ENCODE results near the gene GPSM3. TPM values are rescaled to one million over a fixed set of nuclear protein-coding genes. Genes with fewer than 3 reads are reported as not detected.
"Not testable (repeated sequence)": the region's sequence is repeated elsewhere in the genome, so short reads cannot be mapped to it uniquely, and the experiment has no call there.

GPSM3 gene
- total RNA-seq, 1 donor from 2014 or later, result 0.79 TPM

- H3K36me3 ChIP-seq (ENCODE audit: control insufficient read depth, insufficient read depth, low read length), result no peaks in the 10 kb centered on the region
- no peaks in the 10 kb centered on the region for H3K27me3 ChIP-seq (ENCODE audit: control insufficient read depth, insufficient read depth, low read length)
- no peak for TF ChIP-seq CTCF (IDR thresholded peaks at IDR 0.05; ENCODE audit: insufficient read depth, low read length, severe bottlenecking)
- FAIRE-seq (no peak), DNase-seq (ENCODE audit: low read depth) (peak; percentile 42)
- peak overlapping the region; percentile 54 for H3K4me3 ChIP-seq (ENCODE audit: low read depth, low read length)
Measured at GRCh38 chr6:32195902-32196681, 3.6 kb upstream of the GPSM3 start.

- peak overlapping the region; percentile 54 for H3K4me3 ChIP-seq (ENCODE audit: low read depth, low read length)
- no peaks in the 10 kb centered on the region for H3K36me3 ChIP-seq (ENCODE audit: control insufficient read depth, insufficient read depth, low read length)
- FAIRE-seq (no peak), DNase-seq (ENCODE audit: low read depth) (peak; percentile 97)
- peak; percentile 53 for TF ChIP-seq CTCF (IDR thresholded peaks at IDR 0.05; ENCODE audit: insufficient read depth, low read length, severe bottlenecking)
- no peaks in the 10 kb centered on the region for H3K27me3 ChIP-seq (ENCODE audit: control insufficient read depth, insufficient read depth, low read length)
Measured at GRCh38 chr6:32195652-32195901, 3.1 kb upstream of the GPSM3 start.

GRCh38 chr6:32194825-32195651 lies 2.6 kb upstream of the GPSM3 start:
- DNase-seq (ENCODE audit: low read depth) (peak; percentile 53), FAIRE-seq (no peak)

GRCh38 chr6:32194388-32194787 lies 1.9 kb upstream of the GPSM3 start:
- H3K4me3 ChIP-seq (ENCODE audit: low read depth, low read length), result no peak overlapping the region
- FAIRE-seq (no peak), DNase-seq (ENCODE audit: low read depth) (no peak)
- no peak for TF ChIP-seq CTCF (IDR thresholded peaks at IDR 0.05; ENCODE audit: insufficient read depth, low read length, severe bottlenecking)
- no peaks in the 10 kb centered on the region for H3K27me3 ChIP-seq (ENCODE audit: control insufficient read depth, insufficient read depth, low read length)
- no peaks in the 10 kb centered on the region for H3K36me3 ChIP-seq (ENCODE audit: control insufficient read depth, insufficient read depth, low read length)

More at GRCh38 chr6:32194825-32195651, 2.6 kb upstream of the GPSM3 start:
- no peaks in the 10 kb centered on the region for H3K27me3 ChIP-seq (ENCODE audit: control insufficient read depth, insufficient read depth, low read length)
- H3K36me3 ChIP-seq (ENCODE audit: control insufficient read depth, insufficient read depth, low read length), result no peaks in the 10 kb centered on the region
- TF ChIP-seq CTCF (IDR thresholded peaks at IDR 0.05; ENCODE audit: insufficient read depth, low read length, severe bottlenecking), result peak; percentile 62
- peak overlapping the region; percentile 36 for H3K4me3 ChIP-seq (ENCODE audit: low read depth, low read length)

- not testable (repeated sequence) for H3K4me3 ChIP-seq (ENCODE audit: low read depth, low read length); FAIRE-seq; H3K27me3 ChIP-seq (ENCODE audit: control insufficient read depth, insufficient read depth, low read length)
Measured at GRCh38 chr6:32193096-32193495, 653 bp upstream of the GPSM3 start.

More at GRCh38 chr6:32193096-32193495, 653 bp upstream of the GPSM3 start:
- not testable (repeated sequence) for H3K36me3 ChIP-seq (ENCODE audit: control insufficient read depth, insufficient read depth, low read length); DNase-seq (ENCODE audit: low read depth)
